ENCODE measurements around the gene GPR84.

Gene GPR84

DNA sequence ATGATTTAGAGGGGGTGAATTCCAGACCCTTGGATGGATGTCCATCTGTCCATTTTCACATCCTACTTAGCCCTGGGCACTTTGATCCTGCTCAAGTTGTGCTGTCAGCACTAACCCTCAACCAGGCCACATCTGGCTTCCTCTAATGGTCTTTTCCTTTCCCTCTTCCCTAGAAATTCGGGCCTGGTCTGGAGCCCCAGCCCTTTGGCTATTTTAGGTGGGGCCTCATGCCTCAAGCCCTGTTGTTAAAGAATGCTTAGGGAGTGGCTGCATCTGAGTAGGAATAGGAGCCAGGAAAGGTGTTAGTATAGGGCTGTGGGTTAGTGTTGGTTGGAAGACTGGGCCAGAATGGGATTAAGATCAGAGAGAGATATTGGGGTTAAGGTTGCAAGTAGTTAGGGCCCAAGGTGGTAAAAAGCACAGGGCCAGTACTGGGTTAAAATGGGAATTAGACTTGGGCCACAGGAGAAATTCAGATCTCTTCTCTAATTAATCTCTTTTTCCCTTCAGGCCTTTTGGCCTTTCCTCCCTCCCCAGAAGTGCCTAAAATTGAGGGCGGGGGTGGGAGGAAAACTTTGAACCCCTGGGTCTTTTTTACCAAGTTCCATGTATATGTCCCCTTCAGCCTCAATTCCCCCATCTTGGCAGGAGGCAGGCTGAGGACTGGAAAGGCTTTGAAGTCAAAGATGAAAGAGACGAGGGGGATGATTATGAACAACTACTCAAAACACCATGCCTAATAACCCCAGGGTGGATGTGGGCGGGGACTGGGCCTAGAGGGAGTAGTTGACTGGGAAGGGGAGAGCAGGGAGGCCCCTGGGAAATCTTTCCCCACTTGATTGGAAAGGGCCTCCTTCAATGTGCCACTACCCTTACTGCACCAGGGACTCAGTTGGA, 24.2 kb upstream of the GPR84 start:
- no peak for DNase-seq
- Histone ChIP-seq H3K36me3 (replicated peaks; ENCODE audit: insufficient read depth, low read length) (no peaks in the 10 kb centered on the region), H3K4me2 (ENCODE audit: low read depth, low read length) (no peak overlapping the region), H4K20me1 (ENCODE audit: insufficient read depth, low read length) (no peaks in the 10 kb centered on the region), H3F3A (ENCODE audit: insufficient read depth, low read length) (no peaks in the 10 kb centered on the region), H2AFZ (ENCODE audit: low read length) (no peak overlapping the region), H3K79me2 (ENCODE audit: low read length) (no peaks in the 10 kb centered on the region), H3K4me1 (ENCODE audit: low read length) (peaks cover 20% of the 10 kb centered on the region), H3K9me2 (replicated peaks; ENCODE audit: insufficient read depth, low read length) (no peaks in the 10 kb centered on the region), H3K27me3 (replicated peaks; ENCODE audit: insufficient read depth, low read length) (no peaks in the 10 kb centered on the region), H3K9me3 (replicated peaks; ENCODE audit: insufficient read depth, low read length) (no peaks in the 10 kb centered on the region), H3K27ac (ENCODE audit: low read length) (no peak overlapping the region), H3K9ac (ENCODE audit: low read length) (no peak overlapping the region), H3K4me3 (ENCODE audit: low read length) (no peak overlapping the region)
- TF ChIP-seq, protein P1, sequence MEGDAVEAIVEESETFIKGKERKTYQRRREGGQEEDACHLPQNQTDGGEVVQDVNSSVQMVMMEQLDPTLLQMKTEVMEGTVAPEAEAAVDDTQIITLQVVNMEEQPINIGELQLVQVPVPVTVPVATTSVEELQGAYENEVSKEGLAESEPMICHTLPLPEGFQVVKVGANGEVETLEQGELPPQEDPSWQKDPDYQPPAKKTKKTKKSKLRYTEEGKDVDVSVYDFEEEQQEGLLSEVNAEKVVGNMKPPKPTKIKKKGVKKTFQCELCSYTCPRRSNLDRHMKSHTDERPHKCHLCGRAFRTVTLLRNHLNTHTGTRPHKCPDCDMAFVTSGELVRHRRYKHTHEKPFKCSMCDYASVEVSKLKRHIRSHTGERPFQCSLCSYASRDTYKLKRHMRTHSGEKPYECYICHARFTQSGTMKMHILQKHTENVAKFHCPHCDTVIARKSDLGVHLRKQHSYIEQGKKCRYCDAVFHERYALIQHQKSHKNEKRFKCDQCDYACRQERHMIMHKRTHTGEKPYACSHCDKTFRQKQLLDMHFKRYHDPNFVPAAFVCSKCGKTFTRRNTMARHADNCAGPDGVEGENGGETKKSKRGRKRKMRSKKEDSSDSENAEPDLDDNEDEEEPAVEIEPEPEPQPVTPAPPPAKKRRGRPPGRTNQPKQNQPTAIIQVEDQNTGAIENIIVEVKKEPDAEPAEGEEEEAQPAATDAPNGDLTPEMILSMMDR (IDR thresholded peaks at IDR 0.05; ENCODE audit: low read length), result no peak
- TF ChIP-seq EZH2phosphoT487 (IDR thresholded peaks at IDR 0.05; ENCODE audit: low read length) (no peak), EZH2 (optimal IDR thresholded peaks at IDR 0.05; ENCODE audit: low read depth, low read length) (no peak)

DNA sequence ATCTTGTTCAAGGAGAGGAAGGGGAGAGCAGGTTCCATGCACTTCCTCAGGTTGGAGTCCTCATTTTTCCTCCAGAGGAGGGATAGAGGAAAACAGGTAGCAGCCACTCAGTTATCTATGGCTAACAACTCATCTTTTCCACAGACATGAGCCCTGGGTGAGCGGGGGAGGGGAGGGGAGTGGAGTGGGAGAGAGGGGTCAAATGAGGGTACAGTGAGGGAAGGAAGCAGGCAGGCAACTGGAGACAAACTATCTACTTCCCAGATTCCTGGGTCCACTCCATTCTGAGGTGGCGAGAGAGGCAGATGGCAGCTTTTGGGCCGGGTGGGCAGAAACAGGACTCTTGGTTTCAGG, 22.8 kb upstream of the GPR84 start:
- no peaks in the 10 kb centered on the region for H3K79me2 ChIP-seq (ENCODE audit: low read length)
- TF ChIP-seq EZH2 (optimal IDR thresholded peaks at IDR 0.05; ENCODE audit: low read depth, low read length) (no peak), EZH2phosphoT487 (IDR thresholded peaks at IDR 0.05; ENCODE audit: low read length) (no peak)
- TF ChIP-seq, protein P1 (IDR thresholded peaks at IDR 0.05; ENCODE audit: low read length), result no peak
- H3K36me3 ChIP-seq (replicated peaks; ENCODE audit: insufficient read depth, low read length), result no peaks in the 10 kb centered on the region
- no peaks in the 10 kb centered on the region for H3K27me3 ChIP-seq (replicated peaks; ENCODE audit: insufficient read depth, low read length)
- H3K4me3 ChIP-seq (ENCODE audit: low read length), result no peak overlapping the region
- no peaks in the 10 kb centered on the region for H4K20me1 ChIP-seq (ENCODE audit: insufficient read depth, low read length)
- H3K9ac ChIP-seq (ENCODE audit: low read length), result no peak overlapping the region
- no peaks in the 10 kb centered on the region for H3K9me2 ChIP-seq (replicated peaks; ENCODE audit: insufficient read depth, low read length)
- no peak overlapping the region for H2AFZ ChIP-seq (ENCODE audit: low read length)
- no peak overlapping the region for H3K27ac ChIP-seq (ENCODE audit: low read length)
- H3K4me2 ChIP-seq (ENCODE audit: low read depth, low read length), result no peak overlapping the region
- H3K9me3 ChIP-seq (replicated peaks; ENCODE audit: insufficient read depth, low read length), result no peaks in the 10 kb centered on the region
- H3F3A ChIP-seq (ENCODE audit: insufficient read depth, low read length), result no peaks in the 10 kb centered on the region
- peaks cover 20% of the 10 kb centered on the region for H3K4me1 ChIP-seq (ENCODE audit: low read length)
- no peak for DNase-seq

DNA sequence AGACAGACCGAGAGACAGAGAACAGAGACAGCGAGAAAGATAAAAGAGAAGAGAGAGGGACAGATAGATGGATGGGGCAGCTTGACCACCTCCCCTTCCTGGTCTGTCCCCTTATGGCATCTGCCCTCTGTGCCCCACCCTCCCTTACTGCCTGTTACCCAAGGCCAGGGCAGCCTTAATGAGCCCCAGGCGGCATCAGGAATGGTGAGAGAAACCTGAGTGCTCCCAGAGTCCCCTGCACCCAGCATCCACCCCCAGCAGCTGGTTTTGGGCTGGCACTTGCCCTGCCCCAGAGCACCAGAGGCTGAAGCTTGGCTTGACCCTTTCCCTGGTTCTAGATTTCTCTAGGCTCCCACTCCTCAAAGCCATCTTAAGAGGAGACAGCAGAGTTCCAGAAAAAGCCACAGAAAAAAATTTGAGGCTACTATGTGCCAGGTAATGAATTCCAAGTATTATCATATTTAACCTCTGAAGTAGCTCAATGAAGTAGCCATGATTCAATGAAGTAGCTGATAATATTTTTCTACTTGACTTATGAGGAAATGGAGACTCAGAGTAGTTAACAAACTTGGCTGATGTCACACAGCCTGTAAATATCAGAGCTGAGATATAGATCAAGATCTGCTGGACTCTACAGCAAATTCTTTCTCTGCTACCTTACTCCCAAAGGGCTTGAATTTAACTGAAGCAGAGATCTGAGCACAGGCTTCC, 22.3 kb upstream of the GPR84 start:
- no peak overlapping the region for H3K4me2 ChIP-seq (ENCODE audit: low read depth, low read length)
- DNase-seq, result no peak
- H3K4me3 ChIP-seq (ENCODE audit: low read length), result no peak overlapping the region
- no peaks in the 10 kb centered on the region for H3K79me2 ChIP-seq (ENCODE audit: low read length)
- no peaks in the 10 kb centered on the region for H3K9me3 ChIP-seq (replicated peaks; ENCODE audit: insufficient read depth, low read length)
- H3K4me1 ChIP-seq (ENCODE audit: low read length), result peaks cover 17% of the 10 kb centered on the region
- H3K9ac ChIP-seq (ENCODE audit: low read length), result no peak overlapping the region
- no peaks in the 10 kb centered on the region for H3F3A ChIP-seq (ENCODE audit: insufficient read depth, low read length)
- no peaks in the 10 kb centered on the region for H4K20me1 ChIP-seq (ENCODE audit: insufficient read depth, low read length)
- no peak overlapping the region for H2AFZ ChIP-seq (ENCODE audit: low read length)
- no peaks in the 10 kb centered on the region for H3K9me2 ChIP-seq (replicated peaks; ENCODE audit: insufficient read depth, low read length)
- H3K27ac ChIP-seq (ENCODE audit: low read length), result no peak overlapping the region
- H3K27me3 ChIP-seq (replicated peaks; ENCODE audit: insufficient read depth, low read length), result no peaks in the 10 kb centered on the region
- H3K36me3 ChIP-seq (replicated peaks; ENCODE audit: insufficient read depth, low read length), result no peaks in the 10 kb centered on the region
- TF ChIP-seq, protein P1 (IDR thresholded peaks at IDR 0.05; ENCODE audit: low read length), result no peak
- TF ChIP-seq EZH2phosphoT487 (IDR thresholded peaks at IDR 0.05; ENCODE audit: low read length), result no peak
- no peak for TF ChIP-seq EZH2 (optimal IDR thresholded peaks at IDR 0.05; ENCODE audit: low read depth, low read length)

Data from MM.1S (cell line).